ENCODE measurements around the gene ZNF593OS. TPM values are rescaled to one million over a fixed set of nuclear protein-coding genes. Genes with fewer than 3 reads are reported as not detected.

Gene ZNF593OS
- total and polyA plus RNA-seq, 8 donors, result 1.0 to 3.2 (median 1.2) TPM; not detected in 2

DNA sequence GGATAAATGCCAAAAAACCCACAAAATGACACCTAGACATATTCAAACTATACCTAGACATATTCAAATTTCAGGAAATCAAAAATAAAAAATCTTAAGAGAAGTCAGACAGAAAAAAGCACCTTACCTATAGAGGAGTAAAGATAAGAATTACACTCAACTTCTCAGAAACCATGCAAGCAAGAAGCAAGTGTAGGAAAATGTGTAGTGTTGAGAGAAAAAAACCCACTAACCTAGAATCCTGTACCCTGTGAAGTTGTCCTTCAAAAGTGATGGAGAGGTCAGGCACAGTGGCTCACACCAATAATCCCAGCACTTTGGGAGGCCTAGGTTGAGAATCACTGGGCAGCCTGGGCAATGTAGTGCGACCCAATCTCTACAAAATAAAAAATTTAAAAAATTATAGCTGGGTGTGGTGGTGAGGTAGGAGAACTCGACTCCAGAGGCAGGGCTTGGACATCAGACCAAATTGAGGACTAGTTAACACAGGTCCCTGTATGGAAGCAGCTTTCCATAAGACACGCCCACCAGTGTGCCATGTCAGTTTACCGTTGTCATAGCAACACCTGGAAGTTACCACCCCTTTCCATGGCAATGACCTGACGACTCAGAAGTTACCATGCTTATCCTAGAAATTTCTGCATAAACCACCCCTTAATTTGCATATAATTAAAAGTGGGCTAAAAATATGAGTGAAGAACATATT, 39.4 kb downstream of the ZNF593OS start:
- DNase-seq, result no peak
- no peak overlapping the region for H3K27ac ChIP-seq
- H3K4me1 ChIP-seq, result peaks cover 0 to 12% of the 10 kb centered on the region in 2 donors
- intact Hi-C loops (cut with DNase I), result no loop called here
- H3K4me3 ChIP-seq, result no peak overlapping the region
- no peaks in the 10 kb centered on the region for H3K36me3 ChIP-seq
- H3K9me3 ChIP-seq, result no peaks in the 10 kb centered on the region
- TF ChIP-seq, protein P1, sequence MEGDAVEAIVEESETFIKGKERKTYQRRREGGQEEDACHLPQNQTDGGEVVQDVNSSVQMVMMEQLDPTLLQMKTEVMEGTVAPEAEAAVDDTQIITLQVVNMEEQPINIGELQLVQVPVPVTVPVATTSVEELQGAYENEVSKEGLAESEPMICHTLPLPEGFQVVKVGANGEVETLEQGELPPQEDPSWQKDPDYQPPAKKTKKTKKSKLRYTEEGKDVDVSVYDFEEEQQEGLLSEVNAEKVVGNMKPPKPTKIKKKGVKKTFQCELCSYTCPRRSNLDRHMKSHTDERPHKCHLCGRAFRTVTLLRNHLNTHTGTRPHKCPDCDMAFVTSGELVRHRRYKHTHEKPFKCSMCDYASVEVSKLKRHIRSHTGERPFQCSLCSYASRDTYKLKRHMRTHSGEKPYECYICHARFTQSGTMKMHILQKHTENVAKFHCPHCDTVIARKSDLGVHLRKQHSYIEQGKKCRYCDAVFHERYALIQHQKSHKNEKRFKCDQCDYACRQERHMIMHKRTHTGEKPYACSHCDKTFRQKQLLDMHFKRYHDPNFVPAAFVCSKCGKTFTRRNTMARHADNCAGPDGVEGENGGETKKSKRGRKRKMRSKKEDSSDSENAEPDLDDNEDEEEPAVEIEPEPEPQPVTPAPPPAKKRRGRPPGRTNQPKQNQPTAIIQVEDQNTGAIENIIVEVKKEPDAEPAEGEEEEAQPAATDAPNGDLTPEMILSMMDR (IDR thresholded peaks at IDR 0.05), result no peak
- no peaks in the 10 kb centered on the region for H3K27me3 ChIP-seq
- no peak for ATAC-seq

DNA sequence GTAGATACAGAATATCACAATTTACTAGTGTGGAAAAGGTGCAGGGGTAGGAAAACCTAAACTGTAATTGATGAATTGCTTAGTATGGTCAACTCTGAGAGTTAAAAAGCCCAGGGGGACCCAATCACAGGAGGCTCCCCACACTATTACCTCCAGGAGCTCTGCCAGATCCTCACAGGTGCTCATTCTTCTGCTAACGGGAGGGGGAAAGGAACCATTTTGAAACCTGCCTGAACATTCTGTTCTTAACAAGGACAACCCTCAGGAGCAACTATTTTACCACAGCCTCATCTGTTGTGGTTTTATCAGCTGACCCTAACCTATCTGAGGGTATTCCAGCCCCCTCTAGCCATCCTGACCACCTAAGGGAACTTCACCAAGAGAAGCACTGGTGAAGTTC, 40.9 kb downstream of the ZNF593OS start:
- intact Hi-C loops (cut with DNase I), result no loop called here
- TF ChIP-seq, protein P1 (IDR thresholded peaks at IDR 0.05), result no peak
- peaks cover 0 to 28% of the 10 kb centered on the region in 2 donors for H3K4me1 ChIP-seq
- no peak overlapping the region for H3K4me3 ChIP-seq
- no peaks in the 10 kb centered on the region for H3K27me3 ChIP-seq
- no peaks in the 10 kb centered on the region for H3K9me3 ChIP-seq
- no peak overlapping the region for H3K27ac ChIP-seq
- no peak for ATAC-seq
- DNase-seq, result no peak
- H3K36me3 ChIP-seq, result no peaks in the 10 kb centered on the region

DNA sequence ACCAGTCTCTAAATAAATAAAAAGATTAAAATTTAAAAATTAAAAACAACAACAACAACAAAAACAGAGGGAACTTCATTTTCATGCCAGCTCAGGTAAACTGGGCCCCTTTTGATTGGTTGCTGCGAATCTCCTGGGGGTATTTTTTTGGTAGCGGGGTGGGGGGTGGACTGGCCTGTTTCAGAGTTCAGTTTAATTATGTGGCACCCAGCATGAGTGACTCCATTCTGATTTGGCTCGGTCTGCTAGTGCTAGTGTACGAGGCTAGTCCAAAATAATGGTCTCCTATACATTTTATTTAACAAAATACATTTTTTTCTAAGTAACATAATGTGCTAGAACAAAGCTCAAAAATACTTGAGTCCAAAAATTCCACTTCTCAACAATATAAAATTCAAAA, 41.9 kb downstream of the ZNF593OS start:
- DNase-seq, result no peak
- Histone ChIP-seq H3K27ac (no peak overlapping the region), H3K4me3 (no peak overlapping the region), H3K9me3 (no peaks in the 10 kb centered on the region), H3K27me3 (no peaks in the 10 kb centered on the region), H3K36me3 (no peaks in the 10 kb centered on the region), H3K4me1 (peaks cover 0 to 37% of the 10 kb centered on the region in 2 donors)
- ATAC-seq, result no peak
- TF ChIP-seq, protein P1 (IDR thresholded peaks at IDR 0.05), result no peak
- intact Hi-C loops (cut with DNase I), result no loop called here

DNA sequence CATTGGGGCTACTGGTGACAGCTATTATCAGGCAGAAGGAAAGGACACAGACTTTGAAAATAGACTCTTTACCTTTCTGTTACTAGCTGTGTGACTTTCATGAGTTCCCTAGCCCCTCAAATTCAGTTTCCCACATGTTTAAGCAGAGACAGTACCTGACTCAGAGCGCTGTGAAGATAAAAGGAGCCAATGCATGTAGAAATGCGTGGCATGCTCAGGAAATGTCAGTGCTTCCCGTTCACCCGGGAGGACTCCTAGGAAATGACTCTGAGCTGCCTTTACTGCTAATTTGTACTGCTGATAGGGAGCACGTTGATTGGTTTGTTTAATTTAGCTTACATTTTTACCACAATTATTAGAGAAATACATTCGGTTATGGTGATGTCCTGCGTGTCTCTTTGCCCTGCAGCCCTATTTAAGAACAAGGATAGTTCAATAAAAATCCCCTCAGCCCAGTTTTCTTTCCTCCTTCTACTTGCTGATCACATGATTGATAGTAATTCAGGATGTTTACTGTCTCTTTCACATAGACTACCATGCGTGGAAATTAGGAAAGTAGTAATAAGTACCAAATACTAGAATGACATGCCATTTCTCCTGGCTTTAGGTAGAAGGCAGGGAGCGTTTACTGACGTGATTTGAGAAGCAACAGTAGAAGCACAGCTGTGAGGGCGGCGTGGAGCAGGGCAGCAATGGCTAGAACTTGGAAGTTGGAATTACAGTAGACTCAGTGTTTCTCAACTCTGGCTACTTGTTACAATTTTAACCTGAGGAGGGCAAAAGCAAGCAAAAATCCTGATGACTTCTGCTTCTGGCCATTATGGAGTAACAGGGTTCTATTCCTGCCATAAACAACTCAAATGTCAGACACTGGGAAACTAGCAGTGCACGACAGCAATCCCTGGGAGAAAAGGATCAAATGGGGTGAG, 44.1 kb downstream of the ZNF593OS start:
- Histone ChIP-seq H3K4me3 (no peak overlapping the region), H3K9me3 (no peaks in the 10 kb centered on the region), H3K27ac (peak overlapping the region; percentile 68 to 86), H3K4me1 (peaks cover 5 to 59% of the 10 kb centered on the region in 2 donors), H3K36me3 (no peaks in the 10 kb centered on the region), H3K27me3 (no peaks in the 10 kb centered on the region)
- DNase-seq (no peak), ATAC-seq (peak; percentile 47)
- TF ChIP-seq, protein P1 (IDR thresholded peaks at IDR 0.05), result no peak
- intact Hi-C loops (cut with DNase I), result no loop called here
